Heart right ventricle (tissue), 16 donors: ENCODE data around the gene ITIH4. TPM values are rescaled to one million over a fixed set of nuclear protein-coding genes. Genes with fewer than 3 reads are reported as not detected.

Source experiments
- ATAC-seq, 8 donors: fragments of 200-7000 bp; cut with Tn5 transposase; one replicate each; pipeline ENCODE4 v1.9.1; 2020; ENCODE audit warnings: mild to moderate bottlenecking in 8 of 8, moderate library complexity in 8 of 8, moderate number of reproducible peaks in 1 of 8
- DNase-seq, 2 donors: peaks; one replicate each; pipeline ENCODE4 v3.0.0-alpha.2; 2020
- H3K27ac ChIP-seq, 10 donors: fragments of 200-600 bp; sonication (generic) in 2 of 10; one replicate each; pipeline versions ENCODE4 v1.5.0 to v1.8.0; 2020 to 2022; ENCODE audit warnings: mild to moderate bottlenecking in 3 of 10
- H3K27me3 ChIP-seq, 7 donors: fragments of 200-600 bp; one replicate each; pipeline ENCODE4 v1.8.0; 2021 to 2022; ENCODE audit warnings: mild to moderate bottlenecking in 2 of 7
- H3K36me3 ChIP-seq, 9 donors: fragments of 200-600 bp; sonication (generic) in 1 of 9; one replicate each; pipeline versions ENCODE4 v1.5.0 to v1.8.0; 2020 to 2022; ENCODE audit warnings: mild to moderate bottlenecking in 2 of 9
- H3K4me1 ChIP-seq, 9 donors: fragments of 200-600 bp; sonication (generic) in 1 of 9; one replicate each; pipeline versions ENCODE4 v1.5.0 to v1.8.0; 2020 to 2022; ENCODE audit warnings: mild to moderate bottlenecking in 4 of 9
- H3K4me3 ChIP-seq, 10 donors: fragments of 200-600 bp; sonication (generic) in 2 of 10; one replicate each; pipeline versions ENCODE4 v1.5.0 to v1.8.0; 2020 to 2022; ENCODE audit warnings: mild to moderate bottlenecking in 7 of 10, moderate library complexity in 2 of 10
- H3K9me3 ChIP-seq, 11 donors: fragments of 200-600 bp in 10 of 11; sonication (generic) in 2 of 11; one replicate each; pipeline versions ENCODE4 v1.5.0 to v1.8.0; 2013 to 2022; ENCODE audit warnings: mild to moderate bottlenecking in 2 of 11, control low read depth in 1 of 11, moderate library complexity in 1 of 11
- CTCF ChIP-seq, 9 donors: fragments of 200-600 bp; sonication (generic) in 2 of 9; IDR thresholded peaks; one replicate each; pipeline versions ENCODE4 v1.5.0 to v1.8.0; 2021 to 2022; ENCODE audit warnings: antibody characterized with exemption in 9 of 9, mild to moderate bottlenecking in 5 of 9, moderate library complexity in 1 of 9
- WGBS, 2 donors: extraction: QIAGEN DNeasy Blood & Tissue Kit; methylation state at CpG; one replicate each; pipeline ENCODE4 v1.1.7; 2013; ENCODE audit warnings: inconsistent platforms in 1 of 2; 5-methylcytosine and 5-hydroxymethylcytosine counted together
- intact Hi-C, 10 donors: fragments of 100-400 bp; cut with DNase I; formaldehyde crosslinking; loops; one replicate each; pipeline versions ENCODE4 v1.11.1 to v1.14.2; 2022
- polyA plus RNA-seq, 2 donors: library from polyadenylated mRNA; stranded (reverse); fragments of 200-250 nt; gene quantifications; one replicate each; pipeline ENCODE4 v1.2.3, GENCODE V29; 2013
- total RNA-seq, 10 donors: library from RNA; stranded (reverse); fragmentation: NEBNext Ultra II Directional in 3 of 10; extraction: Animal tissue kit (Norgen Biotek cat#: 25700) in 3 of 10; gene quantifications; one replicate each; pipeline versions ENCODE4 v1.2.1 to v1.2.4, GENCODE V29; 2021 to 2023
- donor health status: Arrhythmogenic right ventricular cardiomyopathy.
- donor health status: ischemic (EF 13 %, LVEDD 7.1; RV severe dilation, severe dysfunction).
- donor health status: healthy with polysubstance abuse.
- donor health status: DM: no; HTN: yes; CAD: no.
- donor health status: DM: no; HTN: no; CAD: no.
- donor health status: ischemic (EF 25% LVEDD 6.9; RV normal size, moderate dysfunction).
- donor health status: ischemic (EF 25% LVEDD 5.7; RV mildly dilated, moderate dysfunction).
- donor health status: healthy.
- donor health status: DM: yes; HTN: yes; CAD: no.
- donor health status: Ischemic cardiomyopathy.
- donor health status: ischemic (EF 35%, LVEDD 5.7; RV mildly dilated, moderate dysfunction).
- donor health status: nonischemic (EF 11% LVEDD 7.7; RV severe dilation, severe dysfunction).
- donor health status: DM: yes; HTN: yes; CAD: no.
- donor health status: PGD.
- donor health status: ischemic (EF 29% LVEDD 5.4; RV normal size, mild dysfunction).
- donor health status: nonischemic (EF 23%, LVEDD 6.1; RV moderate dilation, normal function).

Gene ITIH4
- total and polyA plus RNA-seq, 12 donors, result 1.5 to 17.9 (median 4.3) TPM

GRCh38 chr3:52844290-52844975, 14.0 kb upstream of the ITIH4 start:
- peak overlapping the region; percentile 12 to 84 (median 70) for H3K27ac ChIP-seq
- no peak for ATAC-seq
- H3K4me1 ChIP-seq, result peaks cover 22 to 66% (median 47%) of the 10 kb centered on the region in 9 donors
- no peak for TF ChIP-seq CTCF (IDR thresholded peaks at IDR 0.05)
- no peaks in the 10 kb centered on the region for H3K27me3 ChIP-seq
- no peaks in the 10 kb centered on the region for H3K9me3 ChIP-seq
- H3K4me3 ChIP-seq, result no peak overlapping the region
- no peak for DNase-seq
- 83 to 90% methylated on average over 18 of the region's 18 CpGs for WGBS, 2 donors
- peaks cover 0 to 75% (median 25%) of the 10 kb centered on the region in 9 donors for H3K36me3 ChIP-seq
- intact Hi-C loops, result loop anchor here in 3 of 10 donors (2.0 to 10.0 kb wide), 3 partner anchors 50 to 228 kb away; partner anchors contain the start of genes NEK4 (in 1 of the 3) and STIMATE (in 1 of the 3)

GRCh38 chr3:52843881-52844280, 13.4 kb upstream of the ITIH4 start:
- TF ChIP-seq CTCF (IDR thresholded peaks at IDR 0.05), result no peak
- ATAC-seq (no peak), DNase-seq (no peak)
- Histone ChIP-seq H3K36me3 (peaks cover 0 to 75% (median 23%) of the 10 kb centered on the region in 9 donors), H3K27me3 (no peaks in the 10 kb centered on the region), H3K4me3 (no peak overlapping the region), H3K27ac (peak overlapping the region; percentile 12 to 84 (median 68)), H3K9me3 (no peaks in the 10 kb centered on the region), H3K4me1 (peaks cover 22 to 65% (median 47%) of the 10 kb centered on the region in 9 donors)
- intact Hi-C loops, result loop anchor here in 3 of 10 donors (2.0 to 10.0 kb wide), 3 partner anchors 51 to 229 kb away; partner anchors contain the start of genes NEK4 (in 1 of the 3) and STIMATE (in 1 of the 3)
- WGBS, 2 donors, result 84 to 97% methylated on average over 2 of the region's 2 CpGs

- intact Hi-C loops, result loop anchor here in 2 of 10 donors (5.0 to 10.0 kb wide), 2 partner anchors 52 to 71 kb away; partner anchors contain the start of genes NEK4 (in 1 of the 2) and STIMATE (in 1 of the 2)
- no peak for TF ChIP-seq CTCF (IDR thresholded peaks at IDR 0.05)
- no peak for DNase-seq
- Histone ChIP-seq H3K27me3 (no peaks in the 10 kb centered on the region), H3K9me3 (no peaks in the 10 kb centered on the region), H3K4me1 (peaks cover 22 to 66% (median 47%) of the 10 kb centered on the region in 9 donors), H3K27ac (peak overlapping the region in 9 of 10 donors; percentile 47 to 84 (median 71)), H3K4me3 (no peak overlapping the region), H3K36me3 (peaks cover 0 to 71% (median 18%) of the 10 kb centered on the region in 9 donors)
- 81 to 89% methylated on average over 20 of the region's 20 CpGs for WGBS, 2 donors
- no peak for ATAC-seq
These were observed 12.8 kb upstream of the ITIH4 start for GRCh38 chr3:52843108-52843865.

GRCh38 chr3:52842424-52842823, 12.0 kb upstream of the ITIH4 start:
- peak; percentile 32 to 75 (median 59) for ATAC-seq
- H3K27ac ChIP-seq, result peak overlapping the region in 9 of 10 donors; percentile 5 to 84 (median 50)
- H3K4me3 ChIP-seq, result no peak overlapping the region
- H3K36me3 ChIP-seq, result peaks cover 0 to 63% (median 11%) of the 10 kb centered on the region in 9 donors
- H3K4me1 ChIP-seq, result peaks cover 22 to 66% (median 47%) of the 10 kb centered on the region in 9 donors
- no peaks in the 10 kb centered on the region for H3K9me3 ChIP-seq
- TF ChIP-seq CTCF (IDR thresholded peaks at IDR 0.05), result no peak
- peak; percentile 37 to 54 for DNase-seq
- intact Hi-C loops, result loop anchor here in 2 of 10 donors (5.0 to 10.0 kb wide), 2 partner anchors 52 to 70 kb away; partner anchors contain the start of genes NEK4 (in 1 of the 2) and STIMATE (in 1 of the 2)
- H3K27me3 ChIP-seq, result no peaks in the 10 kb centered on the region
- WGBS, 2 donors, result 67 to 70% methylated on average over 7 of the region's 7 CpGs
